A549 (cell line): ENCODE data around the gene RGL1. TPM values are rescaled to one million over a fixed set of nuclear protein-coding genes. Genes with fewer than 3 reads are reported as not detected.

Experiments used
- ATAC-seq, 2 experiments: fragments of 200-7000 bp in 1 of 2; fragments of >200 bp in 1 of 2; cut with Nextera tagmentation in 1 of 2; cut with Tn5 transposase in 1 of 2; 3 replicates each; pipeline versions ENCODE4 v1.8.0 to v1.9.1; 2018 to 2020; ENCODE audit warnings: mild to moderate bottlenecking in 1 of 2, moderate library complexity in 1 of 2
- CTCF ChIA-PET: fragments of 300-600 bp; sonication (Branson Sonifier 250); formaldehyde crosslinking; extraction: SDS; loops from one replicate; lab custom pipeline; 2021; ENCODE audit warnings: antibody characterized with exemption, inconsistent platforms; lab: Yijun Ruan, JAX
- POLR2A ChIA-PET: fragments of 350-600 bp; formaldehyde crosslinking; extraction: SDS; loops from one replicate; lab custom pipeline; 2021; ENCODE audit warnings: antibody characterized with exemption, inconsistent platforms; lab: Yijun Ruan, JAX
- DNase-seq, 2 experiments: peaks; one replicate each; pipeline versions ENCODE4 v3.0.0 to v3.0.0-alpha.2; 2011 to 2016; ENCODE audit warnings: low read depth in 1 of 2, low spot score in 1 of 2
- FAIRE-seq: peaks from 2 replicates; lab custom pipeline; 2011; peaks lifted over from hg19 to GRCh38; lab: Jason Lieb, UNC
- H3K27ac ChIP-seq, 2 experiments: fragments of >200 bp; sonication (Bioruptor Twin); formaldehyde crosslinking; 3 replicates each; pipeline ENCODE4 v1.5.1; 2016 to 2017
- H3K4me1 ChIP-seq: fragments of >200 bp; sonication (Bioruptor Twin); formaldehyde crosslinking; 3 replicates; pipeline ENCODE4 v1.6.1; 2016
- H3K4me2 ChIP-seq: fragments of >200 bp; sonication (Bioruptor Twin); formaldehyde crosslinking; 3 replicates; pipeline ENCODE4 v1.6.1; 2016
- H3K4me3 ChIP-seq: fragments of >200 bp; sonication (Bioruptor Twin); formaldehyde crosslinking; 3 replicates; pipeline ENCODE4 v1.5.1; 2016
- H3K9me3 ChIP-seq: fragments of >200 bp; sonication (Bioruptor Twin); formaldehyde crosslinking; 3 replicates; pipeline ENCODE4 v1.6.1; 2016
- ATOH8 ChIP-seq: fragments of 250-450 bp; sonication (Bioruptor Pico); IDR thresholded peaks from 2 replicates; pipeline ENCODE4 v1.5.0; 2020; ENCODE audit warnings: low read depth, mild to moderate bottlenecking, moderate library complexity
- BHLHE40 ChIP-seq: IDR thresholded peaks from 2 replicates; pipeline ENCODE4 v1.6.1; 2012; ENCODE audit warnings: low read depth, low read length, inconsistent platforms
- CBX2 ChIP-seq: fragments of 200-600 bp; sonication (generic); IDR thresholded peaks from 2 replicates; pipeline ENCODE4 v1.6.1; 2016; ENCODE audit warnings: low read depth, mild to moderate bottlenecking, borderline replicate concordance
- CEBPB ChIP-seq, 2 experiments: fragments of >200 bp in 1 of 2; sonication (Bioruptor Twin) in 1 of 2; formaldehyde crosslinking in 1 of 2; IDR thresholded peaks; 2 replicates each; pipeline ENCODE4 v1.6.1; 2012 to 2016
- E2F6 ChIP-seq: IDR thresholded peaks from 2 replicates; pipeline ENCODE4 v1.6.1; 2012; ENCODE audit warnings: low read depth, borderline replicate concordance
- EHF ChIP-seq: fragments of 250-450 bp; sonication (Bioruptor Pico); IDR thresholded peaks from 2 replicates; pipeline ENCODE4 v1.5.0; 2020; ENCODE audit warnings: mild to moderate bottlenecking
- ESRRA ChIP-seq: fragments of 150-350 bp; IDR thresholded peaks from 2 replicates; pipeline ENCODE4 v1.6.1; 2014; ENCODE audit warnings: mild to moderate bottlenecking, low read length, borderline replicate concordance
- FOSB ChIP-seq: fragments of 250-450 bp; sonication (Bioruptor Pico); IDR thresholded peaks from 2 replicates; pipeline ENCODE4 v1.5.0; 2020; ENCODE audit warnings: mild to moderate bottlenecking, moderate library complexity
- GATA3 ChIP-seq: IDR thresholded peaks from 2 replicates; pipeline ENCODE4 v1.6.1; 2012; ENCODE audit warnings: borderline replicate concordance
- HMGXB4 ChIP-seq: fragments of 250-450 bp; sonication (Bioruptor Pico); IDR thresholded peaks from 2 replicates; pipeline ENCODE4 v1.5.0; 2021; ENCODE audit warnings: mild to moderate bottlenecking, moderate library complexity, borderline replicate concordance
- MAFK ChIP-seq: fragments of 450-650 bp; IDR thresholded peaks from 2 replicates; pipeline ENCODE4 v1.6.1; 2014; ENCODE audit not compliant: partially characterized antibody
- MAX ChIP-seq: IDR thresholded peaks from 2 replicates; pipeline ENCODE4 v1.6.1; 2012
- MYC ChIP-seq: IDR thresholded peaks from 2 replicates; pipeline ENCODE4 v1.6.1; 2012; ENCODE audit warnings: mild to moderate bottlenecking, inconsistent platforms, low read length, improper control_type of control experiment, borderline replicate concordance
- NPAS2 ChIP-seq: fragments of 250-450 bp; sonication (Bioruptor Pico); IDR thresholded peaks from 2 replicates; pipeline ENCODE4 v1.8.0; 2022; ENCODE audit warnings: mild to moderate bottlenecking, moderate library complexity, borderline replicate concordance
- NR3C1 ChIP-seq: fragments of >200 bp; sonication (Bioruptor Twin); formaldehyde crosslinking; IDR thresholded peaks from 3 replicates; pipeline ENCODE4 v1.6.1; 2017
- PHF8 ChIP-seq: fragments of 200-600 bp; sonication (generic); IDR thresholded peaks from 2 replicates; pipeline ENCODE4 v1.6.1; 2016; ENCODE audit warnings: low read depth, mild to moderate bottlenecking, antibody characterized with exemption, moderate library complexity, borderline replicate concordance
- RAD21 ChIP-seq, 2 experiments: fragments of >200 bp in 1 of 2; sonication (Bioruptor Twin) in 1 of 2; formaldehyde crosslinking in 1 of 2; IDR thresholded peaks in 1 of 2; conservative IDR thresholded peaks in 1 of 2; 2 replicates in 1 of 2; 3 replicates in 1 of 2; pipeline ENCODE4 v1.6.1; 2012 to 2018; ENCODE audit warnings: inconsistent platforms in 1 of 2
- RARB ChIP-seq: fragments of 250-450 bp; sonication (Bioruptor Pico); IDR thresholded peaks from 2 replicates; pipeline ENCODE4 v1.8.0; 2021; ENCODE audit warnings: mild to moderate bottlenecking, moderate library complexity
- RCOR1 ChIP-seq: fragments of 150-350 bp; IDR thresholded peaks from 2 replicates; pipeline ENCODE4 v1.6.1; 2014; ENCODE audit warnings: antibody characterized with exemption, low read length, low read depth
- REST ChIP-seq: fragments of 200-600 bp; sonication (generic); IDR thresholded peaks from 2 replicates; pipeline ENCODE4 v1.6.1; 2016; ENCODE audit warnings: antibody characterized with exemption, mild to moderate bottlenecking, moderate library complexity
- RNF2 ChIP-seq: fragments of 200-600 bp; sonication (generic); IDR thresholded peaks from 2 replicates; pipeline ENCODE4 v1.6.1; 2016; ENCODE audit warnings: low read depth, mild to moderate bottlenecking, antibody characterized with exemption, moderate library complexity, borderline replicate concordance
- SREBF2 ChIP-seq: fragments of 450-650 bp; IDR thresholded peaks from 2 replicates; pipeline ENCODE4 v1.6.1; 2014; ENCODE audit warnings: mild to moderate bottlenecking, moderate library complexity
- TFCP2L1 ChIP-seq: fragments of 250-450 bp; sonication (Bioruptor Pico); IDR thresholded peaks from 2 replicates; pipeline ENCODE4 v1.5.0; 2021; ENCODE audit warnings: mild to moderate bottlenecking
- USF2 ChIP-seq: fragments of 450-650 bp; IDR thresholded peaks from 2 replicates; pipeline ENCODE4 v1.6.1; 2014; ENCODE audit warnings: antibody characterized with exemption
- ZSCAN20 ChIP-seq: fragments of 250-450 bp; sonication (Bioruptor Pico); IDR thresholded peaks from 2 replicates; pipeline ENCODE4 v1.8.0; 2022; ENCODE audit warnings: mild to moderate bottlenecking, moderate library complexity
- WGBS: methylation state at CpG from one replicate; pipeline ENCODE4 v1.1.6; 2017; ENCODE audit errors: missing lambda C conversion rate; 5-methylcytosine and 5-hydroxymethylcytosine counted together
- polyA plus RNA-seq, 4 experiments: library from polyadenylated mRNA; depleted of rRNA in 3 of 4; stranded (reverse); fragments of >200 nt; fragmentation: RNase III in 1 of 4; extraction: RNeasy Plus Mini Kit Qiagen cat#74134 plus additional on column Dnase treatment in 1 of 4; gene quantifications; 2 replicates in 3 of 4; 3 replicates in 1 of 4; pipeline ENCODE4 v1.2.3, GENCODE V29; 2011 to 2017

The RGL1 gene
- polyA plus RNA-seq, 2 of the 4 experiments (the other 2 are of a cell fraction): 1.0 to 3.8 TPM

GRCh38 chr1:183859119-183859518 lies 54.2 kb downstream of the RGL1 start:
- Histone ChIP-seq H3K4me2 (no peak overlapping the region), H3K27ac (no peak overlapping the region), H3K4me1 (0 out of 3 replicates have a peak, but pooled peaks cover 6% of the 10 kb centered on the region), H3K4me3 (no peak overlapping the region), H3K9me3 (no peaks in the 10 kb centered on the region)
- TF ChIP-seq RARB (CRISPR knock-in tag) (no peak), RAD21 (conservative IDR thresholded peaks at IDR 0.05 in 1 of 2, IDR thresholded peaks at IDR 0.05 in 1 of 2) (no peak), SREBF2 (no peak), GATA3 (no peak), ATOH8 (CRISPR knock-in tag) (no peak), HMGXB4 (CRISPR knock-in tag) (no peak), USF2 (no peak), EHF (no peak), ZSCAN20 (CRISPR knock-in tag) (no peak), PHF8 (no peak), MAX (no peak)
- ChIA-PET POLR2A (no interaction called here), CTCF (interaction anchor here (0.6 to 1.4 kb wide), 2 partner anchors 174 to 345 kb away, joined by 4 read pairs; no protein-coding TSS in a partner anchor)
- ATAC-seq (no peak), DNase-seq (no peak), FAIRE-seq (no peak)
- WGBS: 80% methylated on average over 3 of the region's 3 CpGs

- DNase-seq (no peak), ATAC-seq (no peak)
- CTCF ChIA-PET: interaction anchor here (0.8 kb wide), 1 partner anchor 11 kb away, joined by 3 read pairs; no protein-coding TSS in a partner anchor
- WGBS: 67% methylated on average over 3 of the region's 3 CpGs
- H3K4me1 ChIP-seq: 0 out of 3 replicates have a peak, but pooled peaks cover 6% of the 10 kb centered on the region
- H3K9me3 ChIP-seq: no peaks in the 10 kb centered on the region
- no peak for TF ChIP-seq MYC
- TF ChIP-seq GATA3: no peak
- no peak for TF ChIP-seq BHLHE40
- TF ChIP-seq FOSB (CRISPR knock-in tag): no peak
- TF ChIP-seq RARB (CRISPR knock-in tag): no peak
- no peak for TF ChIP-seq CEBPB (IDR thresholded peaks at IDR 0.05)
- TF ChIP-seq RNF2: no peak
- TF ChIP-seq REST: no peak
- TF ChIP-seq NPAS2 (CRISPR knock-in tag): no peak
- TF ChIP-seq ESRRA: no peak
- no peak for TF ChIP-seq E2F6
- no peak for TF ChIP-seq CBX2
- no peak for TF ChIP-seq NR3C1
- TF ChIP-seq RCOR1: no peak
- TF ChIP-seq TFCP2L1 (CRISPR knock-in tag): no peak
- TF ChIP-seq MAFK: no peak
- TF ChIP-seq, all 56 proteins: peak for 0
- H3K4me2 ChIP-seq: no peak overlapping the region
- FAIRE-seq: no peak
- no peak overlapping the region for H3K4me3 ChIP-seq
- H3K27ac ChIP-seq: no peak overlapping the region
- POLR2A ChIA-PET: no interaction called here
Measured at GRCh38 chr1:183859831-183860230, 54.9 kb downstream of the RGL1 start.
